AG04450 (cell line): ENCODE data around the gene REV3L. TPM values are rescaled to one million over a fixed set of nuclear protein-coding genes. Genes with fewer than 3 reads are reported as not detected.
A peak's percentile ranks its signal among the peaks of the same experiment; 100 is the strongest.
"Not testable (repeated sequence)": the region's sequence is repeated elsewhere in the genome, so short reads cannot be mapped to it uniquely, and the experiment has no call there.

Source experiments
- CTCF ChIA-PET: fragments of 300-600, 350-600 bp; formaldehyde crosslinking; extraction: SDS; loops from one replicate; lab custom pipeline; 2022; ENCODE audit warnings: antibody characterized with exemption, inconsistent platforms; lab: Charles Lee
- POLR2A ChIA-PET: fragments of 350-600 bp; formaldehyde crosslinking; extraction: SDS; loops from one replicate; lab custom pipeline; 2021; ENCODE audit warnings: antibody characterized with exemption, inconsistent platforms; lab: Yijun Ruan, JAX
- DNase-seq: peaks from one replicate; pipeline ENCODE4 v3.0.0-alpha.2; 2011; ENCODE audit warnings: low read depth, low spot score
- H3K27ac ChIP-seq: one replicate; pipeline ENCODE4 v1.5.1; 2012; ENCODE audit warnings: low read depth, low read length, control low read depth
- H3K27me3 ChIP-seq: one replicate; pipeline ENCODE4 v1.6.0; 2012; ENCODE audit warnings: low read length; ENCODE audit not compliant: control insufficient read depth, insufficient read depth
- H3K4me3 ChIP-seq: 2 replicates; pipeline ENCODE4 v1.5.1; 2011; ENCODE audit warnings: mild to moderate bottlenecking, low read depth, low read length, control low read depth
- H3K9me3 ChIP-seq: 2 replicates; pipeline ENCODE4 v1.5.1; 2012; ENCODE audit warnings: low read length; ENCODE audit not compliant: control insufficient read depth, insufficient read depth
- polyA plus RNA-seq: library from polyadenylated mRNA; depleted of rRNA; stranded (reverse); fragments of >200 nt; gene quantifications from 2 replicates; pipeline ENCODE4 v1.2.3, GENCODE V29; 2011
- TF ChIP-seq, protein P1 (sequence below): IDR thresholded peaks from 2 replicates; pipeline ENCODE4 v1.5.1; 2011; ENCODE audit warnings: low read depth, low read length, control low read depth, inconsistent platforms

REV3L gene
- polyA plus RNA-seq, 1 experiment, result 38.4 TPM

DNA sequence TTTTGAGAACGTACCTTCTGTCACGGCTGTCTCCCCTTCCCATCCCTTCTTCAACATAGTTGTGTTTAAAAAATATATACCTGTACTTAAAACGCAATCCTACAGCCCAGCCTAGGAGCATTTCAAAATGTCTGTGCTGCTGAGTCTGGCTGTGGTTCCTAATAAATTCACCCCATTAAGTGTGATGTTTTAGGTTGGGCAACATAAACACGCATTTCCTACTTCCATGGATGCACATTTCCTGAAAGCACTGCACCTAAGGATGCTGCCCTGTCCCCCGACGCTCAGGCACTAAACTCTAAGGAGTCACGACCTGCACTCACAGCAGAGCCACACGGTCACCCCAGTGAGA, 1.2 kb downstream of the REV3L start:
- H3K9me3 ChIP-seq, result no peaks in the 10 kb centered on the region
- H3K27ac ChIP-seq, result peak overlapping the region; percentile 68
- POLR2A ChIA-PET, result no interaction called here
- no peaks in the 10 kb centered on the region for H3K27me3 ChIP-seq
- H3K4me3 ChIP-seq, result peak overlapping the region; percentile 86
- TF ChIP-seq, protein P1, sequence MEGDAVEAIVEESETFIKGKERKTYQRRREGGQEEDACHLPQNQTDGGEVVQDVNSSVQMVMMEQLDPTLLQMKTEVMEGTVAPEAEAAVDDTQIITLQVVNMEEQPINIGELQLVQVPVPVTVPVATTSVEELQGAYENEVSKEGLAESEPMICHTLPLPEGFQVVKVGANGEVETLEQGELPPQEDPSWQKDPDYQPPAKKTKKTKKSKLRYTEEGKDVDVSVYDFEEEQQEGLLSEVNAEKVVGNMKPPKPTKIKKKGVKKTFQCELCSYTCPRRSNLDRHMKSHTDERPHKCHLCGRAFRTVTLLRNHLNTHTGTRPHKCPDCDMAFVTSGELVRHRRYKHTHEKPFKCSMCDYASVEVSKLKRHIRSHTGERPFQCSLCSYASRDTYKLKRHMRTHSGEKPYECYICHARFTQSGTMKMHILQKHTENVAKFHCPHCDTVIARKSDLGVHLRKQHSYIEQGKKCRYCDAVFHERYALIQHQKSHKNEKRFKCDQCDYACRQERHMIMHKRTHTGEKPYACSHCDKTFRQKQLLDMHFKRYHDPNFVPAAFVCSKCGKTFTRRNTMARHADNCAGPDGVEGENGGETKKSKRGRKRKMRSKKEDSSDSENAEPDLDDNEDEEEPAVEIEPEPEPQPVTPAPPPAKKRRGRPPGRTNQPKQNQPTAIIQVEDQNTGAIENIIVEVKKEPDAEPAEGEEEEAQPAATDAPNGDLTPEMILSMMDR, result no peak
- DNase-seq, result no peak
- CTCF ChIA-PET, result interaction anchor here (1.0 kb wide), 1 partner anchor 161 kb away, joined by 3 read pairs; no protein-coding TSS in a partner anchor

DNA sequence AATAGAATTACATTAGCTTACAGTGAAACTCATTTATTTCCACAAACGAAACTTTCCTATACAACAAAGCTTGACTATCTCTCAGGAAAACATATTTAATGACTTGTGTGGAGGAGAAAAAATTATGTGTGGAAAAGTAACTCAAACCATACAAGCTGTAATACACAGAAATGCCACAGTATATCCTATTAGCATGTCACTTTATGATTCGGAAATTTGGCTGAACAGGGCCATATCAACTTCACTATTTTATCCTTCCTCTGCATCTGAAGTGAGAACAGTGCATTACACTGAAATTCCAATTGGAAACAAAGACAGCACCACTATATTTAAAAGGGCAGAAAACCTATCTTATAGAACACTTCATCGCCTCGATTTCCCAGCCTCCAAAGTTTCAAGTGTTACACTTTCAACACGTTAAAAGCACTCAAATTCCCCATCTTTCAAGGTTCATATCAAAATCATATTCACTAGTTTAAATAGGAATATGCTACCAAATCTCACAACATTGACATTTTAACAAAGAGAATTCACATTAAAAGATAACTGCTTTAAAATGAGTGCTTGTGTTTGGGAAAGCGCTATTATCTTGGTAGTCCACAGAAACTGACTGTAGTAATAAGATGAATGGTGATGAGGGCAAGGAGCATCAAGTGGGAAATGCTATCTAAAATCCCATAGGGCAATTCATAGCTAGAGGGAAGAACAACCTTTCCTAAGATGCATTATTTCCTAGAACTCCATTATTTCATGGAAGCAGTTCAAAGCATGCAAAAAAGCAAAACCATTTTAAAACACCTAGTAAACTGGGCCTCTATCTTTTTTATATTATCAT, 1.8 kb downstream of the REV3L start:
- no peak for DNase-seq
- Histone ChIP-seq H3K27me3 (no peaks in the 10 kb centered on the region), H3K27ac (no peak overlapping the region), H3K4me3 (peak overlapping the region; percentile 86), H3K9me3 (no peaks in the 10 kb centered on the region)
- ChIA-PET POLR2A (no interaction called here), CTCF (interaction anchor here (1.0 kb wide), 1 partner anchor 161 kb away, joined by 3 read pairs; no protein-coding TSS in a partner anchor)
- TF ChIP-seq, protein P1, result no peak

DNA sequence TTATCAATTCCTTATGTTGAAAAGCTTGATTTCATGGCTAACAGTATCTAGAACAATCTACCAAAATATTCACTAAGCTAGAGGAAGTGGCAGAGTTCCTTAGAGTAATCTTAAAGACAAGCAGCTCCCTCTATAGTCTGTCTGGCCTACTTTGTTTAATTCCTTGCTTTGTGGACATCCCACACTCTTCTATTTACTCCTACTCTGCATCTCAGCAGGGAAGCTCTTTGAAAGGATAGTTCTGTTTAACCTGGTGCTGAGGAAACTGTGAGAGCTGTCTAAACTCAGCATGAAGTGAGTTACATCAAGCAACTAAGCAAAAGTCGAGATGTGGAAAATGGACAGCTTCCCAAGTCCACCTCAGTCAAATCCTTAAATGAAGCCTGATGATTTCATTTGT, 4.3 kb downstream of the REV3L start:
- ChIA-PET CTCF (interaction anchor here (0.6 to 2.4 kb wide), 17 partner anchors 13 to 564 kb away, joined by 3 to 15 read pairs (median 4); a partner anchor contains a TSS), POLR2A (interaction anchor here (0.6 kb wide), 2 partner anchors 56 to 128 kb away, joined by 4 to 5 read pairs; no protein-coding TSS in a partner anchor)
- H3K9me3 ChIP-seq, result no peaks in the 10 kb centered on the region
- no peak overlapping the region for H3K4me3 ChIP-seq
- DNase-seq, result no peak
- H3K27ac ChIP-seq, result no peak overlapping the region
- TF ChIP-seq, protein P1, result peak; percentile 56
- no peaks in the 10 kb centered on the region for H3K27me3 ChIP-seq

DNA sequence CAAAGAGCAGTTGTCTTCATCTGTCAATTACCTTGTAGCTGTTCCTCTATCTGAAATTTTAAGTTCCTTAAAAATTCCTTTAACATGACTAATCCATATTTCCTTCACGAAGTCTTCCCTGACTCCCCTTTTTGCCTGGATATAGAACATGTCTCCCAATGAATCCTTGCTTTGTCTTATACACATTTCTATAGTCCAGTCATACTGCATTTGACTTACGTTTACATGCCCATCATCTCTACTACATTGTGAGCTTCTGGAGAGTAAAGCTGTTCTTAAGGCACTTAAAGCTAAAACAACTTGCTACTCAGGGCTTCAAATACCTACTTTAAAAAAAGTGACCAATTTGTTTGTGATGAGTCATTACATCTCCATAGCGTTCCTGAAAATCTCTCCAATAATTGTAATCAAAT, 4.9 kb downstream of the REV3L start:
- Histone ChIP-seq H3K27me3 (no peaks in the 10 kb centered on the region), H3K9me3 (no peaks in the 10 kb centered on the region), H3K4me3 (no peak overlapping the region), H3K27ac (no peak overlapping the region)
- DNase-seq, result no peak
- CTCF ChIA-PET, result interaction anchor here (0.6 to 2.4 kb wide), 15 partner anchors 12 to 564 kb away, joined by 3 to 15 read pairs (median 4); a partner anchor contains a TSS
- TF ChIP-seq, protein P1, result no peak
- POLR2A ChIA-PET, result interaction anchor here (0.6 kb wide), 1 partner anchor 128 kb away, joined by 4 read pairs; no protein-coding TSS in a partner anchor

GRCh38 chr6:111477481-111477938, 5.5 kb downstream of the REV3L start:
- Histone ChIP-seq H3K4me3 (no peak overlapping the region), H3K9me3 (no peaks in the 10 kb centered on the region), H3K27me3 (no peaks in the 10 kb centered on the region), H3K27ac (no peak overlapping the region)
- TF ChIP-seq, protein P1, result no peak
- CTCF ChIA-PET, result interaction anchor here (1.6 to 1.9 kb wide), 3 partner anchors 107 to 219 kb away, joined by 3 to 15 read pairs (median 5); a partner anchor contains a TSS
- DNase-seq, result no peak
- POLR2A ChIA-PET, result interaction anchor here (0.6 kb wide), 1 partner anchor 215 kb away, joined by 4 read pairs; no protein-coding TSS in a partner anchor

GRCh38 chr6:111476061-111476460, 7.0 kb downstream of the REV3L start:
- H3K9me3 ChIP-seq, H3K27ac ChIP-seq, H3K4me3 ChIP-seq, POLR2A ChIA-PET, CTCF ChIA-PET, DNase-seq, H3K27me3 ChIP-seq: not testable (repeated sequence)
